Adrenal gland (tissue), 19 donors: ENCODE results near the gene NR1I3. TPM values are rescaled to one million over a fixed set of nuclear protein-coding genes. Genes with fewer than 3 reads are reported as not detected.

Experiments used
- DNase-seq, 7 donors: peaks; one replicate each; pipeline ENCODE4 v3.0.0-alpha.2; 2019 to 2020
- H3K27ac ChIP-seq, 5 donors: fragments of 200-600 bp; sonication (generic) in 4 of 5; 1 replicate in 3 of 5; 2 replicates in 2 of 5; pipeline versions ENCODE4 v1.5.1 to v1.8.0; 2016 to 2020; ENCODE audit warnings: mild to moderate bottlenecking in 1 of 5
- H3K27me3 ChIP-seq: fragments of 200-600 bp; 2 replicates; pipeline ENCODE4 v1.8.0; 2021
- H3K36me3 ChIP-seq, 2 donors: fragments of 200-600 bp; replicated peaks in 1 of 2; 1 replicate in 1 of 2; 2 replicates in 1 of 2; pipeline versions ENCODE4 v1.5.1 to v1.8.0; 2018 to 2022
- H3K4me1 ChIP-seq, 2 donors: fragments of 200-600 bp; replicated peaks in 1 of 2; 1 replicate in 1 of 2; 2 replicates in 1 of 2; pipeline versions ENCODE4 v1.5.1 to v1.8.0; 2018 to 2021
- H3K4me3 ChIP-seq, 4 donors: fragments of 200-600 bp; sonication (generic) in 3 of 4; one replicate each; pipeline ENCODE4 v1.5.1; 2016 to 2018
- H3K9me3 ChIP-seq, 3 donors: fragments of 200-600 bp; sonication (generic) in 1 of 3; replicated peaks in 1 of 3; 1 replicate in 2 of 3; 2 replicates in 1 of 3; pipeline versions ENCODE4 v1.5.1 to v1.8.0; 2016 to 2021
- CTCF ChIP-seq, 6 experiments: fragments of 450-650 bp in 4 of 6; fragments of 200-600 bp in 2 of 6; sonication (generic) in 1 of 6; IDR thresholded peaks; 1 replicate in 5 of 6; 2 replicates in 1 of 6; pipeline versions ENCODE4 v1.5.1 to v1.8.0; 2016 to 2021; ENCODE audit warnings: antibody characterized with exemption in 6 of 6, mild to moderate bottlenecking in 2 of 6, moderate library complexity in 1 of 6
- POLR2A ChIP-seq, 2 donors: fragments of 450-650 bp; IDR thresholded peaks; one replicate each; pipeline ENCODE4 v1.6.1; 2017; ENCODE audit warnings: antibody characterized with exemption in 2 of 2, mild to moderate bottlenecking in 2 of 2, moderate library complexity in 1 of 2
- WGBS, 4 donors: extraction: QIAGEN DNeasy Blood & Tissue Kit in 2 of 4; methylation state at CpG; one replicate each; pipeline versions ENCODE4 v1.1.5 to v1.1.7; 2013 to 2017; 5-methylcytosine and 5-hydroxymethylcytosine counted together
- intact Hi-C, 2 donors: fragments of 100-400 bp; cut with DNase I; formaldehyde crosslinking; loops; one replicate each; pipeline versions ENCODE4 v1.14.1 to v1.15.0; 2022 to 2023
- long read RNA-seq, 10 donors: library from polyadenylated mRNA in 3 of 10; unstranded in 2 of 10; stranded (forward) in 1 of 10; transcript quantifications; one replicate each; pipeline ENCODE4 v2.0.0 and lab custom pipeline, GENCODE V29; 2021 to 2026
- polyA plus RNA-seq, 3 donors: library from polyadenylated mRNA; stranded (reverse); fragments of 200-250 nt in 2 of 3; fragments of 350-450 nt in 1 of 3; fragmentation: Illumina TruSeq in 1 of 3; extraction: RNeasy Lipid Tissue Mini Kit (QIAGEN cat#74804) in 1 of 3; gene quantifications; one replicate each; pipeline ENCODE4 v1.2.3, GENCODE V29; 2013 to 2014
- total RNA-seq, 9 donors: library from RNA; depleted of rRNA in 4 of 9; stranded (reverse); fragments of >200 nt in 4 of 9; fragments of 120-200 nt in 1 of 9; fragmentation: NEBNext Ultra II Directional in 1 of 9; extraction: Animal tissue kit (Norgen Biotek cat#: 25700) in 1 of 9; gene quantifications; one replicate each; pipeline versions ENCODE4 v1.1.0 to v1.2.4, GENCODE V29; 2013 to 2023
- donor health status: healthy with polysubstance abuse.
- donor health status: Bipolar disorder and iron deficiency.
- donor health status: DM: yes; HTN: yes; CAD: no.
- donor health status: DM: no; HTN: no; CAD: no.
- donor health status: DM: no; HTN: no; CAD: no.
- donor health status: DM: yes; HTN: yes; CAD: no.

The NR1I3 gene
- total RNA-seq, result under 1 TPM in 1 of 9 donors, not detected in 8; 0.50 TPM
- under 1 TPM in 1 of 3 donors, not detected in 2; 0.16 TPM for polyA plus RNA-seq
- long read RNA-seq, donor 1, result 0 reads
- long read RNA-seq, donor 2, result 0 reads
- long read RNA-seq, donor 3, result 0 reads
- long read RNA-seq, donor 4, result 0 reads
- long read RNA-seq, donor 5, result 0 reads
- long read RNA-seq, donor 6, result 0 reads
- long read RNA-seq, donor 7, result 0 reads
- long read RNA-seq, donor 8, result 0 reads
- long read RNA-seq, donor 9, result 0 reads
- long read RNA-seq, donor 10, result 0 reads

GRCh38 chr1:161238039-161238473, at the start of gene NR1I3:
NR1I3 (minus strand) TSS chr1:161238203; CDS start chr1:161236565, 1,638 bp downstream.
- no peaks in the 10 kb centered on the region for H3K36me3 ChIP-seq
- H3K9me3 ChIP-seq, result no peaks in the 10 kb centered on the region
- no peak within 1 kb of the TSS for H3K4me3 ChIP-seq
- no peak for DNase-seq
- TF ChIP-seq POLR2A (IDR thresholded peaks at IDR 0.05), result no peak
- no peak for TF ChIP-seq CTCF (IDR thresholded peaks at IDR 0.05)
- 62 to 72% (median 64%) methylated on average over 4 of the region's 4 CpGs for WGBS, 4 donors
- intact Hi-C loops, result no loop called here
- H3K27ac ChIP-seq, result no peak within 1 kb of the TSS
- H3K4me1 ChIP-seq, result no peaks in the 10 kb centered on the region
- H3K27me3 ChIP-seq, result no peaks in the 10 kb centered on the region

- no peak for DNase-seq
- intact Hi-C loops, result loop anchor here in 1 of 2 donors (5.0 kb wide), 1 partner anchor 60 kb away; the partner anchor contains the start of gene TOMM40L
- Histone ChIP-seq H3K27ac (no peak overlapping the region), H3K4me3 (no peak overlapping the region), H3K4me1 (no peaks in the 10 kb centered on the region), H3K27me3 (no peaks in the 10 kb centered on the region), H3K36me3 (no peaks in the 10 kb centered on the region), H3K9me3 (no peaks in the 10 kb centered on the region)
- TF ChIP-seq POLR2A (IDR thresholded peaks at IDR 0.05) (no peak), CTCF (IDR thresholded peaks at IDR 0.05) (no peak)
- WGBS, 4 donors, result 89 to 95% (median 93%) methylated on average over 3 of the region's 3 CpGs
Measured at GRCh38 chr1:161287482-161288054, 49.6 kb upstream of the NR1I3 start.

- no peaks in the 10 kb centered on the region for H3K27me3 ChIP-seq
- intact Hi-C loops, result loop anchor here in 1 of 2 donors (5.0 kb wide), 1 partner anchor 58 kb away; the partner anchor contains the start of gene TOMM40L
- H3K9me3 ChIP-seq, result no peaks in the 10 kb centered on the region
- TF ChIP-seq POLR2A (IDR thresholded peaks at IDR 0.05), result no peak
- no peak for TF ChIP-seq CTCF (IDR thresholded peaks at IDR 0.05)
- H3K4me3 ChIP-seq, result no peak overlapping the region
- 72 to 83% (median 76%) methylated on average over 5 of the region's 5 CpGs for WGBS, 4 donors
- no peak for DNase-seq
- no peaks in the 10 kb centered on the region for H3K4me1 ChIP-seq
- H3K36me3 ChIP-seq, result no peaks in the 10 kb centered on the region
- H3K27ac ChIP-seq, result no peak overlapping the region
Measured at GRCh38 chr1:161285521-161285920, 47.5 kb upstream of the NR1I3 start.

GRCh38 chr1:161285113-161285512, 47.1 kb upstream of the NR1I3 start:
- H3K4me3 ChIP-seq, result no peak overlapping the region
- no peak for DNase-seq
- TF ChIP-seq POLR2A (IDR thresholded peaks at IDR 0.05), result no peak
- no peak for TF ChIP-seq CTCF (IDR thresholded peaks at IDR 0.05)
- intact Hi-C loops, result loop anchor here in 1 of 2 donors (5.0 kb wide), 1 partner anchor 58 kb away; the partner anchor contains the start of gene TOMM40L
- H3K4me1 ChIP-seq, result no peaks in the 10 kb centered on the region
- WGBS, 4 donors, result 90 to 100% (median 96%) methylated on average over 2 of the region's 2 CpGs
- no peak overlapping the region for H3K27ac ChIP-seq
- no peaks in the 10 kb centered on the region for H3K9me3 ChIP-seq
- no peaks in the 10 kb centered on the region for H3K36me3 ChIP-seq
- no peaks in the 10 kb centered on the region for H3K27me3 ChIP-seq
